Fibroblast of mammary gland (primary cell): Measurements from ENCODE around the gene KCP.
"Not testable (repeated sequence)": the region's sequence is repeated elsewhere in the genome, so short reads cannot be mapped to it uniquely, and the experiment has no call there.

ENCODE experiments used
- DNase-seq: peaks from one replicate; pipeline ENCODE4 v3.0.0-alpha.2; 2010; ENCODE audit warnings: low read depth
- H3K4me3 ChIP-seq: 2 replicates; pipeline ENCODE4 v1.5.1; 2011; ENCODE audit warnings: low read depth, mild to moderate bottlenecking, low read length, moderate library complexity; ENCODE audit not compliant: control insufficient read depth
- TF ChIP-seq, protein P1 (sequence below): conservative IDR thresholded peaks from 2 replicates; pipeline ENCODE4 v1.5.1; 2011; ENCODE audit warnings: low read depth, low read length, inconsistent platforms; ENCODE audit not compliant: control insufficient read depth, insufficient read depth

The KCP gene

DNA sequence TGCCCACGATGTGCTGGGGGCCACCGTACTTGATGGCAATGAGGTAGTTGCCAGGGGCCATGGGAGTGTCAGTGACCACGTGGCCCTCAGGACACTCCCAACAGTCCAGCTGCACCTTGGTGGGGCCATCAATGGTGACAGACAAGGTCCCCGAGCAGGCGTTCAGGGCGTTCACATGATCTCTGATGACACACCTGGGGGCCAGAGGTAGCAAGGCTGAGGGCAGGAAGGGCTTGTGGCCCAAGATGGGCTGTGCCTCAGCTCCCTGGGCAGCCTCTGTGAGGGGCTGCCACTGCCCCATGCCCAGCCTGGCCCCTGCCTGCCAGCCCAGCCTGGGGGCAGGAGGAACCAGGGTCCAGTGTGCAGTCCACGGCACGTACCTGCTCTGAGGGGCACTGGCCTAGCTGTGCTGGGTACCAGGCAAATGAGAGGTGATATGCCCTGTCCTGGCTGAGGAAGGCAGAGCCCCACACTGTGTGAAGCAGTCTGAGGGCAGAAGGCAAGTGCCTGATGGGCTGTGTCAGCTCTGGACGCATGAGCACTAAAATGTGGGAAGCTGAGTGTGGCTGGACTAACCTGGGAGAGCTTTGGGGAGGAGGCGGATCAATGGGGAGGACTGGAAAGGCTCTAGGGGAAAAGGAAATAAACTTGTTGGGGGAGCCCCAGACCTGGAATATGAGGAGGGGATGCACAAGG is 3.5 kb upstream of the KCP start:
- H3K4me3 ChIP-seq: no peak overlapping the region
- TF ChIP-seq, protein P1, sequence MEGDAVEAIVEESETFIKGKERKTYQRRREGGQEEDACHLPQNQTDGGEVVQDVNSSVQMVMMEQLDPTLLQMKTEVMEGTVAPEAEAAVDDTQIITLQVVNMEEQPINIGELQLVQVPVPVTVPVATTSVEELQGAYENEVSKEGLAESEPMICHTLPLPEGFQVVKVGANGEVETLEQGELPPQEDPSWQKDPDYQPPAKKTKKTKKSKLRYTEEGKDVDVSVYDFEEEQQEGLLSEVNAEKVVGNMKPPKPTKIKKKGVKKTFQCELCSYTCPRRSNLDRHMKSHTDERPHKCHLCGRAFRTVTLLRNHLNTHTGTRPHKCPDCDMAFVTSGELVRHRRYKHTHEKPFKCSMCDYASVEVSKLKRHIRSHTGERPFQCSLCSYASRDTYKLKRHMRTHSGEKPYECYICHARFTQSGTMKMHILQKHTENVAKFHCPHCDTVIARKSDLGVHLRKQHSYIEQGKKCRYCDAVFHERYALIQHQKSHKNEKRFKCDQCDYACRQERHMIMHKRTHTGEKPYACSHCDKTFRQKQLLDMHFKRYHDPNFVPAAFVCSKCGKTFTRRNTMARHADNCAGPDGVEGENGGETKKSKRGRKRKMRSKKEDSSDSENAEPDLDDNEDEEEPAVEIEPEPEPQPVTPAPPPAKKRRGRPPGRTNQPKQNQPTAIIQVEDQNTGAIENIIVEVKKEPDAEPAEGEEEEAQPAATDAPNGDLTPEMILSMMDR: no peak
- no peak for DNase-seq

DNA sequence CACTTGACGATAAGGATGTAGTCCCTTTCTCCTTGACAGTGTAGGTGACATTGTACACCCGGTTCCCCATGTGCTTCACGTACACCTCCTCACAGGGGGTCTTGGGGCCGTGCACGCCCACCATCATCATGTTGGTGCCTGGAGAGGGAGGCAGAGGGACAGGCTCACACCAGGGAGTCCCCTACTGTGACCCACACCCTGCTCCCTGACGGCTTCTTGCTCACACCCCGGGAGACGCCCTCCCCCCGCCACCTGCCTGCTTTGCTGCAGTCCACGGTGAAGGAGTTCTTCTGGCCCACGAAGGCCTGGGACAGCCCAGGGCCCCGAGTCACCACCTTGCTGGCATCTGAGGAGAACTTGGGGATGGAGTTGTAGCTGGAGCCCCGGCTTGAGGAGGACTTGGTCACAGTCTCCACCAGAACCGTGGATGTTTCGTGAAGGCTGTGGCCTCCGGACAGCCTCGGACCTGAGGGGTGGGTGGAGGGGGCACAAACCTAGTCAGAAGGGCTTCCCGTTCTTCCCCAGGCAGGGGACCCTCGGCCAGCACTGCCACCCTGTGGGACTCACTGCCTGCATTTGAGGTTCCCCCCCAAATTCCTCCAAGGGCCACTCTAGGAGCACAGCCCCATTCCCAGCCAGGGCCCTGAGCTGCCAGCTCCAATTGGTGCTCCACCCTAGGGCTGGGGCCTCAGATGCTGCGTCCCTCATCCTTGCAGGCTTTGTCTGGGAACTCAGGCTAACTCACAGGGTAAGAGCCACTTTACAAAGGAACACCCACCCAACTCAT is 2.4 kb upstream of the KCP start:
- not testable (repeated sequence) for DNase-seq, H3K4me3 ChIP-seq

DNA sequence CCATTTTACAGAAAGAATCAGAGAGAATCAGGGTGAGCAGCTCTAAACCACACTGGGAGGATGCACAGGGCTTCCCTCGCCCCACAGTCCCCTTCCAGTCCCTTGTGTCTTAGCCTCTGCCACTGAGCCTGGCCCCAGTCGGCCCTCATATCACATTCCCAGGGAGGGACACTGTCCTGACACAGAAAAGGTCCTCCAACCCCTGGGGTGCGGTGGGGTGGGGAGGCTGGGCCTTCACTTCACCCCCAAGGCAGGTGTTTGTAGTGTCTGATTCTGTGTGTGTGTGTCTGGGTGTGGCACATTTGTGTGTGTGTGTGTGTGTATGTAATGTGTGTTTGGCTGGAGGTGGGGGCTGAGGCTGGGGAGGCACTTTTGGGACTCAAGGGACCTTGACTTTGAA is 1.8 kb upstream of the KCP start:
- H3K4me3 ChIP-seq: no peak overlapping the region
- DNase-seq: no peak
- TF ChIP-seq, protein P1: no peak

DNA sequence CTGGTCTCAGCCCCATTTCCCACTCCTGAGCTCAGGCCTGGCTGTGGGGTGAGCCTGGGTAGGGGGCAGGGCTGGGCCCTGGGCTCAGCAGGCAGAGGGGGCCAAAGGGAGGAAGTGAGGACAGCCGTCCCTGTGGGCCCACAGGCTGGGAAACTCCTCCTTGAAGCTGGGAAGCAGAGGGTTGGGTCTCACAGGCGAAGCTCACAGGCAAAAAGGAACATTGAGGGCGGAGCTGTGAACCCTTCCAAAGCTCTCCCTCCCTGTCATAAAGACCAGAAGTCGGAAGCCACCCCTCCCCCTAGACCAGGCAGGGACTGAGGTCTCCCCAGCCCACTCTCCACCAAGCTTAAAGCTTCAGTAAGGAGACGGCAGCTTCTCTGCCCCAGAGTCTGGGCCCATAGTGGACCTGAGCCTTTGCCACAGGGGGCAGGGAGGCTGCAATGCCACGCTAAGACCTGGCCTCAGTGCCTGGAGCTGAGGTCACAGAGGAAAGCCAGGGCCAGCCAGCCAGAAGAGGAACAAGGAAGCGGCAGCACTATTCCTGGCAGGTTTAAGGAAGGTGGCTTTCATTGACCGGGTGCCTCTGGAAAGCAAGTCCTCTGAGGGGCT is 1.0 kb upstream of the KCP start:
- DNase-seq: no peak
- H3K4me3 ChIP-seq: no peak overlapping the region
- TF ChIP-seq, protein P1: no peak

DNA sequence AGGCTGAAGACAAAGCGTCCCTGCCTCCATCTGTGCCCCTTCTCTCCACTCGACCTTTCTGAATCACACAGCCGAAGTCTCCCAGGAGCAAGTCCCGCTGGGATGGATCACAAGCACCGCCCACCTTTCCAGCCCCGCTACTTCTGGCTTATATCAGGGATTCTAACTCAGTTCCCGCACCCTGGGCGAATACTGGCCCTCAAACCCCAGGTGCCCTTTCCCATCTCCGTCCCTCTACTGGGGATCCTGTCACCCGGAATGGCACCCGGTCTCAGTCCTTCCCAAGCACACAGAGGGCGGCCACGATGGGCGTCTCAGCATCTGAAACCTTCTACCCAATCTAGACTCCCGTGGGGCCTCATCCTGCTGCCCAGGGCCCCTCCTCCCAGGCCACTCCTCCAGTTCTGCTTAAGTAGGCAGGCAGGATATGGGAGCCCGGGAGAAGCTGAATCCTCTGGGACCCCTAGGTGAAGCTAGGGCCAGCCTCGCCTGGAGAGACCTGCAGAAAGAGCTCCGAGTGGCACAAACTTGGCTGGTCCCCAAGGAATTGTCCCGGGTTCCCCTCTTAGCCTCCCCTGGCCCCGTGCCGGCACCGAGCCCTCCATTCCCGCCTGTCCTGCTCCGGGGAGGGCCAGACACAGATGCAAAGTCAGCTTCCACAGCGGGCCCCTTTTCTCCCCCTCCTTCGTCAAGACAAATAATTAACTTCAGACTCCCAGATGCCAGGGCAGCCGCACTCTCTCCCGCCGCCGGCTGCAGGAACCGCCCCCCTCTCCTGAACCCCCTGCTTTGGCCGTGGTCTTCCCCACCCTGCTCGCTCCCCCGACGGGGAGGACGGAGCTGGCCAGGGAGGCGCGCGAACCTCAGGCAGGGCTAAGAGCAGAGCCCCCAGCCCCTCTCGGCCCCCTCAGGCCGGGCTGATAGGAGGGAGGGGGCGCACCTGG is 612 bp downstream of the KCP start:
- TF ChIP-seq, protein P1: no peak
- peak; percentile 12 for DNase-seq
- peak overlapping the region; percentile 12 for H3K4me3 ChIP-seq

DNA sequence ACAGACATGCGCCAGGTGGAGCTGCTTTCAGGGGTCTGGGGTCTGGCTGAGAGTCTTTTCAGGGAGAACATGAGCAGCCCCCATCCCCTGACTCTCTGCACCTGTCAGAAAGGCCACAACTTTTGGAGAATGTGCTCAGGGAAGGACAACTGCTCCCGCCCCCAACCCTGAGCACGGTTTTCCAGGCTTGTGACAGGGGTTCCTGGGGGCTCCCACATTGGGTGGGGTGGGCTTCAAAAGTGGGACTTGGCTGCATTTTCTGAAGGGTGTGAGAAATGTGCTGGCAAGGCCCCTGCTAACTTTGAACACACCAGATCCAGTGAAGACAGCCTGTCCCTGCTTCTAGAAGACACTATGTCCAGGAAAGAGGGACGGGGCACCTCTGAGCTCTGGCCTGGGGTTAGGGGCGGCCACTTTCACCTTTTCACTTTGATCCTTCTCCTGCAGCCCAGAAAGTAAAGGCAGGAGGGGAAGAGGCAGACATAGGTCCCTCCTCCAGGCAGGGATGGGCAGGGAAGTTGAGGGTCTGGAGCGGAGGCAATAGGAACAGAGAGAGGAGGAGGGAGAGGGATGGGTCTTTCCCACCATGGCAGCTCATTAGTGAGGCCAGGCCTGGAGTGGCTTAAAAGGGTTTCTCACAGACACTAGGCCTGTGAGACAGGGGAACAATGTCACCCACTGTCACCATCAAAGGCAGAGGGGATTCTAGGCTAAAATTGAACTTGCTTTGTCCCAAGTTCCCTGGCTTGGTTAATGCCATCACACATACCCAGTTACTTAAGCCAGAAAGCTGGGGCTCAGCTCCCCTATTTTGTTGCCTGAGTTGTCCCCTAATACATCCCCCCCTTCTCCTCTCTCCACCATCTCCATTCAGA is 1.5 kb downstream of the KCP start:
- no peak overlapping the region for H3K4me3 ChIP-seq
- DNase-seq: no peak
- TF ChIP-seq, protein P1: no peak
